Activated naive CD8-positive, alpha-beta T cell (primary cell): ENCODE measurements around the gene HHEX.

Source experiments
- H3K27ac Mint-ChIP-seq: one replicate; pipeline ENCODE4 v1.8.0; 2021; ENCODE audit warnings: mixed read lengths
- H3K27me3 Mint-ChIP-seq: one replicate; pipeline ENCODE4 v1.8.0; 2021; ENCODE audit warnings: mixed read lengths
- H3K36me3 Mint-ChIP-seq: one replicate; pipeline ENCODE4 v1.8.0; 2021; ENCODE audit warnings: mixed read lengths
- H3K4me1 Mint-ChIP-seq: one replicate; pipeline ENCODE4 v1.8.0; 2021; ENCODE audit warnings: low read depth, mixed read lengths
- H3K4me3 Mint-ChIP-seq: one replicate; pipeline ENCODE4 v1.8.0; 2021; ENCODE audit warnings: mild to moderate bottlenecking, mixed read lengths
- H3K9me3 Mint-ChIP-seq: one replicate; pipeline ENCODE4 v1.8.0; 2021; ENCODE audit warnings: low read depth, mixed read lengths

The HHEX gene

DNA sequence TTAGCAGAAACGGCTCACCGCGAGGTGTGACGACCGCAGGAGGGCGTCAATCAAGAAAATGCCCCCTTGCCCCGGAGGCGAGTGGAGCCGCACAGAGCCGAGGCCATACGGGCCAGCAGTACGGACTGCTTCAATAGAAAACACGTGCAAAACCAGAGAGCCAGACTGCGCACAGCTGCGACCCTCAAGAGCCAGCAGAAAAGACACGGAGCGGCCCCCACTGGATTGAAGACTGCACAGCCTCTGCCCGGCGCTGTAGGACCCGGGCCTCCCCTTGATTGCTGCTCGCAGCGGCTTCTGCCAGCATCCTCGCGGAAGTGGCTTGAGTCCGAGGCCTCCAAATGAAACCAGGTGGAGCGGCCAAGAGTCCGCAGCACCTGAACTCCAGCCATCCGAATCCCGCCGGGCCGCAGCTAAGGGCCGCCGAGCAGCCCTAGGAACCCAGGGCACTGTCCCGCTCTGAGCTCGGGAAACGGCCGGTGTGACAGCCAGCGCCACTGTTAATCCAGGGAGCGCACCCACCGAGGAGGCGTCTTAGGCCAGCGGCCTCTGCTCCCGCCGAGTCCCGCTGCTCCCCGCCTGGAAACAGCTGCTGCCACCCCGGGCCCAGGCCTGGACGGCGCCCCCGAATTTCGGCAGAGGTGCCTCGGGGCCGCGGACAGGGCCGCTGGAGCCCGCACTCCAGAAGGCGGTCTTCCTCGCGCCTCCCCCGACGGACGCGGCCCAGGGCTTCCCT is 660 bp upstream of the HHEX start:
- Mint-ChIP-seq H3K27ac (no peak overlapping the region), H3K4me1 (peaks cover 27% of the 10 kb centered on the region), H3K9me3 (no peaks in the 10 kb centered on the region), H3K4me3 (peak overlapping the region; percentile 80), H3K27me3 (peaks cover 44% of the 10 kb centered on the region), H3K36me3 (peaks cover 6% of the 10 kb centered on the region)

DNA sequence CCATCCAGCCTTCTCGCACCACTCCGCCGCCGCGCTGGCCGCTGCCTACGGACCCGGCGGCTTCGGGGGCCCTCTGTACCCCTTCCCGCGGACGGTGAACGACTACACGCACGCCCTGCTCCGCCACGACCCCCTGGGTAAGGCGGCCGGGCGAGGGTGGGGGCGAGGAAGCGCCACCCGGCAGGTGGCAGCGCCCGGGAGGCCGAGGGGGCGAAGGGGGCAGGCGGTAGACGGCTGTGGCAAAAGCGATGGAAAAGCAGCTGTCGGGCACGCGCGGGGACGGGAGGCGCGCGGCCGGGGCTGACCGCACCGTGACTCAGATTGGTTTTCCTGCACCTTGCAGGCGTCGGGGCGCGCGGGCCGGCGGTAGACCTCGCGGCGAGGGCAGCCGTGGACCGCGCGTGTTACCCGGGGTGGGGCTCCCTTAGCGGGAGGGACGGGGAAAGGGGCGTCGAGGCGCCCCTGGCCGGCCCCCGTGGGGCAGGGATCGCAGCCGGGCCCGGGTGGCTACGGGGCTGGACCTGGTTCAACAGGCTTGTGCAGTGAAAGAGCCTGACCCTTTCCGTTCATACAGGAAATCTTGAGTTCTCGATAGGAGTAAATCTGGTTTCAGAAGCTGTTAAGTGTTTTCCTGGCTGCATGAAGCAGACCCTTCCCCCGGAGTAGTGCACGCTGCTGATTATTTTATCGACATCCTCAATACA is 608 bp downstream of the HHEX start:
- no peak overlapping the region for H3K27ac Mint-ChIP-seq
- H3K36me3 Mint-ChIP-seq, result peaks cover 6% of the 10 kb centered on the region
- H3K9me3 Mint-ChIP-seq, result no peaks in the 10 kb centered on the region
- H3K4me1 Mint-ChIP-seq, result peaks cover 27% of the 10 kb centered on the region
- H3K27me3 Mint-ChIP-seq, result peaks cover 49% of the 10 kb centered on the region
- H3K4me3 Mint-ChIP-seq, result peak overlapping the region; percentile 82

DNA sequence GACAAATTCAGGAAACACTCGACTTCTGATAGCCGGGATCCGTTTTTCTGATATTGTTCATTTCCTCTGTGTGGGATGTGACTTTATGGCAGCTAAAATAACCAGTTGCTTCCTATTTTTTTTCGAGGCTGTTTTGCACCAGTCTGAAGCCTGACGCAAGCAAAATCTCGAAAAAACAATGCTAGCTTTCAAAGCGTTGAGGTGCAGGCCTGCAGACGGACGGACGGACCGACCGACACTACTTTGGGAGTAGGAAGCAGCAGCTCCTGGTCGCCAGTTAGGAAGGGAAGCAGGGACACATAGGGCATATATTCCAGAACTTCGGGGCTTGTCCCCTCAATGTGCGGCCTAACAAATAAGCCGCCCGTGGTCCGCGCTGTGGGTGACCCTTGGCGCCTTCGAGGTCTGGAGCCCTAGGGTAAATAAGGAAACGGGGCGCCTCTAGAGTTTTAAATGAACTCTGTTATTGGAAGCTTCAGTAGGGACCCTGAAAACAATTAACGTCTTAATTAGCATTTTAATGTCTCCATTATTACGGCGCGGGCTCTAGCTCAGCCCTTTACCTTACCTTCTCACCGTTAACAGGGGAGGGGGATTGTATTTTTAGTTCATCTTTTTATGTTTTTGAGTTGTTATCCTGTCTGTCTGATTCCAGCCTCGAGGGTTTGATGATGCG is 1.3 kb downstream of the HHEX start:
- Mint-ChIP-seq H3K27ac (no peak overlapping the region), H3K9me3 (no peaks in the 10 kb centered on the region), H3K4me3 (peak overlapping the region; percentile 82), H3K4me1 (peaks cover 27% of the 10 kb centered on the region), H3K27me3 (peaks cover 46% of the 10 kb centered on the region), H3K36me3 (peaks cover 6% of the 10 kb centered on the region)

DNA sequence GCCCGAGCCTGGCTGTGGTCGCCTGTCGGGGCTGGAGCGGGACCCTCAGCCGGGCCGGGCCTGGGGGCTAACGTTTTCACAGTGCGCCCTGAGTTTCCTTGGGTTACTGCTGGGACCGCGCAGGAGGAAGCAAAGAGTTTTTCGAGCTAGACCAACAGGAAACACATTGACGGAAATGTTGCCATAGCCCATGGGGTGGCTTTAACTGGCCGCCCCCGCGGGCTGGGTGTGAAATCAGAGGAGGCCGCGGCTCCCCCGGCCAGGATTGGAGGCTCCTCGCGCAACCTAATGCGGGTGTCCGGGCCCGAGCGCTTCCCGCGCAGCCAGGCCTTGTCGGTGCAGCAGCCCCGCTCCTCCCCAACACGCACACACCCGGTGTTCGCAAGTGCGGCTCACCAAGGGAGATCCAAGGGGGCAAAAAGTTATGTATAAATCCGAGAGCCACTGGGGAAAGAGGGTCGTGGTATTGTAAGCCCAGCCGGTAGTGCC is 1.9 kb downstream of the HHEX start:
- Mint-ChIP-seq H3K27ac (no peak overlapping the region), H3K9me3 (no peaks in the 10 kb centered on the region), H3K4me3 (peak overlapping the region; percentile 58), H3K4me1 (peaks cover 27% of the 10 kb centered on the region), H3K36me3 (peaks cover 6% of the 10 kb centered on the region), H3K27me3 (peaks cover 48% of the 10 kb centered on the region)

DNA sequence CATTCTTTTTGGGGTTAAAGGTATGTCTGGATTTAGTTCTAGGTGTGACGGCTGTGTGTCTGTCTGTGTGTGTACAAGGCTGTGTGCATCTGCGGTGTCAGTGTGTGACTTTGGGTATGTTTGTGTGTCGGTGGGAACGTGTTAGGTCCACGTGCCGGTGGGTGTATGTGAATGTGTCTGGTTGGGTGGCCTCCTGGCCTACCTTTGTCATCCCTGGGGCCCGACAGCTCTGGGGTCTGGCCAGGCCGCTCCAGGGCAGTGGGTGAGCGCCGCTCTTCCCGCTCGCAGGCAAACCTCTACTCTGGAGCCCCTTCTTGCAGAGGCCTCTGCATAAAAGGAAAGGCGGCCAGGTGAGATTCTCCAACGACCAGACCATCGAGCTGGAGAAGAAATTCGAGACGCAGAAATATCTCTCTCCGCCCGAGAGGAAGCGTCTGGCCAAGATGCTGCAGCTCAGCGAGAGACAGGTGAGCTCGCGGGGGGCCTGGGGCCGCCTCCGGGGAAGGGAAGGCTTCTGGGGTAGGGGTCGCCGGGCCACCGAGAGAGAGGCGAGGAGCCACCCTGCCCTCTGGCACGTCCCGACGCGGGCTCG is 2.4 kb downstream of the HHEX start:
- Mint-ChIP-seq H3K36me3 (peaks cover 6% of the 10 kb centered on the region), H3K27me3 (peaks cover 51% of the 10 kb centered on the region), H3K27ac (no peak overlapping the region), H3K4me3 (peak overlapping the region; percentile 58), H3K4me1 (peaks cover 28% of the 10 kb centered on the region), H3K9me3 (no peaks in the 10 kb centered on the region)

DNA sequence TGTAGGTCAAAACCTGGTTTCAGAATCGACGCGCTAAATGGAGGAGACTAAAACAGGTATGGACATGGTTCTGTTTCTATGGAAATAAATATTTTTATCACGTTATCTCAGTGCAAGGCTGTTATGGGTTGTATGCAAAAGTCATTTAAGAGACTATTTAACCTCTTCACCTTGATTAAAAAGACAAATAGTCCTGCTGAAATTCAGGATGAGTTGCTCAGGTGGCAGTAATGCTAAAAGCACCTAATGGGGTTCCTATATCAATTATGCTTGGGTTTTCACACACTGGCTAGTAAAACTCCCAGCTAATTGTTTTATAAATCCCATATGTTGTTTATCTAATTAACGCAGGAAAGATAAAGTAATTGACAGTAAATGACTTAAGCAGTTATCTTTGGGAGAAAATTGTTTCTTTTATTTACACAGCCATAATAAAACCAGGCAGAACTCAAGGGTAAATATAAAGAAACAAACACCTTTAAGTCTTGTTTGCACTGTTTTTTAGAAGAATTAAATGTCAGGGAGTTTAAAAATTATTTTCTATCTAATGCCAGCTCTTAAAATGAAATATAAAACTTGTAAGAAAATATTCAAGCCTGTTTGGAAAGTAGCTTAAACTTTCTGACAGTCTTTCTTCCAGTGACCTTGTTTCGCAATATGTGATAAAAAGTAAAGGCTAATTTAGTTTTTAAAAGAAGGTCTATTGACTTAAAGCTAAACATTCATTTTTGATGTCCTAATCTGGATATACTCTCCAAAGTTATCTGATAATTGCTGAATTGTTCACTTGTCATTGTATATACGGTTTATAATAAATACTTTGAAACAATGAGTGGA is 3.2 kb downstream of the HHEX start:
- H3K9me3 Mint-ChIP-seq, result no peaks in the 10 kb centered on the region
- H3K27me3 Mint-ChIP-seq, result peaks cover 50% of the 10 kb centered on the region
- H3K36me3 Mint-ChIP-seq, result peaks cover 3% of the 10 kb centered on the region

DNA sequence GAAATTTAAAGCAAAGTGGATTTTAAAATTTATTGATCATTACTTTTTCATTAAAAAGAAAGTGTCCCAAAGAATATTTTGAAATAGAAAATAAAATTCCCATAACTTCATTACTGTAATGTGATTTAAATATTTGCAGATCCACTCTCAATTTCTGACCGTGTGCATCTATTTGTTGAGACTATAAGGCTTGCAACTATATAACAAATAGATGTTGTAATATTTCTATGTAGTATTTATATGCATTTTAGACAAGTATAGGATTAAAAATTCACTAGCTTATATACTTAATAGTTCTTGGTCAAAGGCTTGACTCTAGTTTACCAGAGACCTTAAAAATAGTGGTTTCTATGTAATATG is 3.8 kb downstream of the HHEX start:
- Mint-ChIP-seq H3K27ac (no peak overlapping the region), H3K4me1 (peaks cover 34% of the 10 kb centered on the region), H3K9me3 (no peaks in the 10 kb centered on the region), H3K4me3 (no peak overlapping the region), H3K27me3 (peaks cover 45% of the 10 kb centered on the region), H3K36me3 (peaks cover under 1% of the 10 kb centered on the region)

More for the DNA sequence above, 3.2 kb downstream of the HHEX start:
- Mint-ChIP-seq H3K27ac (no peak overlapping the region), H3K4me1 (peaks cover 31% of the 10 kb centered on the region), H3K4me3 (peak overlapping the region; percentile 1)

DNA sequence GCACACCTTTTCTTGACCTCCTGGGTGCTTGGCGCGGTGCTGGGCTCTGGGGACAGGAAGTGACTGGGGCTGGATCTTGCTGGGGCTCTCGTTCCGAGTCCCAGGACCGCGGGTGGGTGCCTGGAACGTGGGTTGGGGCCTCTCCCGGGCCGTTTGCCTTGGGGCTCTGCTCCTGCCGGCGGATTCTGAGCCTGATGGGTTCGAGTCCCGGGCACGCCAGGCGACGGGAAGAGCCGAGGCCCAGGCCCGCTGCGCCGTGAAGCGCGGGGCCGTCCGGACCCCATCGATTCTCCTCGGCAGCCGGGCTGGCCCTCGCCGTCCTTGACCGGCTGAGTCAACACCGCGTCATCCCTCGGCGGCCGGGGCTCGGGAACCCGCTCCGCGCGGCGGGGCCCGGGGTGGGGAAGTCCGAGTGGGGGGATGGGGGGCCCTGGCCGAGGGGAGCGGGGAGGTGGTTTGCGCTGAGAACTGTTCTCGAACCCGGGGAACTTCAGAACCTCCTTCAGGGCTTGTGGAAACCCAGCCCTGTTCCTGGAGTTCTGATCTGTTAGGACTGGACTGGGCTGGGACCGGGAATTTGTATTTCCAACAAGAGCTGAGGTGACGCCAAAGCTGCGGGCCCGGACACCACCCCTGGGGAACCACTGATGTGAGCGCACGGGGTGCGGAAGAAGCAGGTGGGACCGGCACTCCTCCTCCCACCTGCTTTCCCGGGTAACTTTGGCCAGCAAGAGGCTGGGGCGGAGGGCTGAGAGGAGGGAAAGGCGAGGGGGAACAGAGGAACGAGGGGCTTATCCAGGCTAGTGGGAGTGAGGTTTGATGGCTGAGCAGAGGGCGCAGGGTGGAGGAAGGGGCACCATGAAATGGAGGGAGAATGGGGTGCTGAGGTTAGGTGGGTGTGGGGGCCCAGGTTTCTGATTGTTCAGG is 6.2 kb downstream of the HHEX start:
- Mint-ChIP-seq H3K4me1 (peaks cover 39% of the 10 kb centered on the region), H3K27ac (no peak overlapping the region), H3K27me3 (peaks cover 44% of the 10 kb centered on the region), H3K4me3 (no peak overlapping the region), H3K36me3 (no peaks in the 10 kb centered on the region), H3K9me3 (no peaks in the 10 kb centered on the region)

DNA sequence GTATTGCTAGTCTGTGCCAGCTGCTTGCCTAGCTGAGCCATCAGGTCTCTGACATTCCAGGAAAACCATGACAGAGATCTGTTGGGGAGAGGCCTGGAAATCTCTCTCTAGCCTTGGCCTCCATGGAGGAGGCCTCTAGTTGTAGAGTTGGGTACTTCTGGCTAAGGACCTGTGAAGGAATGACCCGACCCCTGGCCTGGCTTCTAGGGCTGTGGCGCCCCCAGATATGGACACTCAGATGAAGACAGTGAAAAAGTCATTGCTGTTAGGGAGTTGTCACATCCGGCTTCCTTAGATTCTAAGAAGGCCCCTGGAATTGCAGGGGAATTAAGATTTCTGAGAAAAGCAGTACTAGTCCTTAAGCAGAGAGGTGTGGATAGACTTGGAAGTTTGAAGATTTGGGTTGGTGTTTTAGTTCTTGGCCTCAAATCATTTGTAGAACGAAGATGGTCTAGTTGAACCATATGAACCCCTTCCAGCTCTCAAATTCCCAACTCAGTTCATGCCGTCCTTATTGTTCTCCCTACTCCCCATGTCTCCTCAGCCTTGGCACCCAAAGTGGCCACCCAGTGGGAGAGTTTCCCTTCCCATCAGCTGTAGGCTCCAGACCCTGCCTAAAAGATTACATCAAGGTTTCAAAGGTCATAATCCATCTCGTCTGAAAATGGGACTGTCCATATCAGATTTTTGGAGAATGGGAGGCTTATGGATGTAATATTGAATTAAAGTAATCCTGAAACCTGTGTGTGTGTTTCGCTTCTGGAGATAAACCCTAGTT is 7.0 kb downstream of the HHEX start:
- no peak overlapping the region for H3K27ac Mint-ChIP-seq

DNA sequence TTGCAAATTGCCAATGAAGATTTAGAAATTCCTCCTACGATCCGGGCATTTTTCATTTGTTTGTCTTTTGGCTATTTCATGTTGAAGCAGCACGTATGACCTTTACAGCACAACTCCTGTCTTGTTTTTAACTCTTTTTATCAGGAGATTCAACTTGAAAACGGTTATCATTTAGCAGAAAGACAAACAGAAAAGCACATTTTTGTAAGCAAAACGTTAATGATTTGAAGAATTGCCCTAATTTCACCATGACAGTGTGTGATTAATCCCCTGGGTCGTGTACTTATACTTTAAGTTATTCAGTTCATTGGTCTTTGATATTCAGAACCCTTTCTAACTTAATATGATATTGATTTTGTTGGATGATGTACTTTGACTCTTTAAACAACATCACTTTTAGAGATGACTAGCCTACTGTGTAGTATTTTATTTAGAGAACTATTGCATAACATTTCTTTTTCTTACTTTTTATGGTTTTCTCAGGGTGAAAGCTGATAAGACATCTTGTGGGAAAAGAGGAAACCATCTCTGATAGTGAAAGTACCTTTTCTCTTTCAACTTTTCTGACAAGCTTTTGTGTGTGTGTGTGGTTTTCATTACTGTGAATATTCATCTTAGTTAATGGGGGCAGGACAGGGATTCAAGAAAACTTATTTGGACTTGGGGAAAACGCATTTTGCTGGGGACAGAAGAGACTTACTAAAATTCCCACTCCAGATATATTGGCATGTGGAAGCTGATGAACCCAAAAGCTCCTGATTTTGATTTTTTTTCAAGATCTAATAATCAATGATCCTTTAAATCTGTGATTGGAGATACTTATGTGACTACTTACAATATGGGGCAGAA is 8.1 kb downstream of the HHEX start:
- Mint-ChIP-seq H3K4me1 (peaks cover 31% of the 10 kb centered on the region), H3K27me3 (peaks cover 42% of the 10 kb centered on the region), H3K9me3 (no peaks in the 10 kb centered on the region), H3K27ac (no peak overlapping the region), H3K36me3 (no peaks in the 10 kb centered on the region), H3K4me3 (peak overlapping the region; percentile 10)

More for the DNA sequence above, 7.0 kb downstream of the HHEX start:
- peaks cover 47% of the 10 kb centered on the region for H3K27me3 Mint-ChIP-seq
- no peak overlapping the region for H3K4me3 Mint-ChIP-seq
- no peaks in the 10 kb centered on the region for H3K9me3 Mint-ChIP-seq
- no peaks in the 10 kb centered on the region for H3K36me3 Mint-ChIP-seq
- peaks cover 34% of the 10 kb centered on the region for H3K4me1 Mint-ChIP-seq

DNA sequence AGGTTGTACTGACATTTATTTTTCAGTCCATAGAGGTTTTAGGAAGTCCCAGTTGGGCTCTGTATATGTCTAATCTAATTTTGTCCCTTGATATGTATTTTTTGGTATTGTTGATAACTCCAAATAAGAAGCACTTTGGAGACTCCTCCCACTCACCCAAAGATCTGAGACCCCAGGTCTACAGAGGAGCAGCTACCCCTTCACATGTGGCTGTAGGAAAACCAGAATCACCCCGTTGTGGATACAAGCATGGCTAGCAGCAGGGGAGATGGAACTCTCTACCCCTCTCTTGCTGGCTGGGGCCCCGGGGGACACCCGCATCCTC is 9.4 kb downstream of the HHEX start:
- no peaks in the 10 kb centered on the region for H3K36me3 Mint-ChIP-seq
- H3K4me1 Mint-ChIP-seq, result peaks cover 31% of the 10 kb centered on the region
- peaks cover 41% of the 10 kb centered on the region for H3K27me3 Mint-ChIP-seq
- peak overlapping the region; percentile 92 for H3K4me3 Mint-ChIP-seq
- no peaks in the 10 kb centered on the region for H3K9me3 Mint-ChIP-seq
- no peak overlapping the region for H3K27ac Mint-ChIP-seq
